ENCODE data around the gene TMPRSS6. TPM values are rescaled to one million over a fixed set of nuclear protein-coding genes. Genes with fewer than 3 reads are reported as not detected.

Gene TMPRSS6
- total RNA-seq, 6 experiments from 2014 or later = not detected

GRCh38 chr22:37154925-37155712 is 45.6 kb upstream of the TMPRSS6 start:
- no peak overlapping the region for H3K4me3 Mint-ChIP-seq
- H3K27ac Mint-ChIP-seq = no peak overlapping the region
- H3K27me3 Mint-ChIP-seq (ENCODE audit: insufficient read depth) = peaks cover 22% of the 10 kb centered on the region
- no peak for DNase-seq
- peaks cover 11% of the 10 kb centered on the region for H3K36me3 Mint-ChIP-seq (ENCODE audit: low read depth)
- no peak for TF ChIP-seq CTCF (IDR thresholded peaks at IDR 0.05)
- peaks cover 21% of the 10 kb centered on the region for H3K4me1 Mint-ChIP-seq (ENCODE audit: low read depth)
- H3K9me3 Mint-ChIP-seq = peaks cover 21% of the 10 kb centered on the region

GRCh38 chr22:37153901-37154300 is 44.4 kb upstream of the TMPRSS6 start:
- Mint-ChIP-seq H3K4me1 (ENCODE audit: low read depth) (peaks cover 21% of the 10 kb centered on the region), H3K36me3 (ENCODE audit: low read depth) (peaks cover 11% of the 10 kb centered on the region), H3K9me3 (peaks cover 21% of the 10 kb centered on the region), H3K27ac (no peak overlapping the region), H3K27me3 (ENCODE audit: insufficient read depth) (peaks cover 16% of the 10 kb centered on the region), H3K4me3 (no peak overlapping the region)
- no peak for TF ChIP-seq CTCF (IDR thresholded peaks at IDR 0.05)
- DNase-seq = no peak

GRCh38 chr22:37151401-37151800 is 41.9 kb upstream of the TMPRSS6 start:
- Mint-ChIP-seq H3K27me3 (ENCODE audit: insufficient read depth) (peaks cover 26% of the 10 kb centered on the region), H3K27ac (no peak overlapping the region), H3K4me1 (ENCODE audit: low read depth) (0 out of 2 replicates have a peak, but pooled peaks cover 10% of the 10 kb centered on the region), H3K9me3 (peaks cover 21% of the 10 kb centered on the region), H3K36me3 (ENCODE audit: low read depth) (peaks cover 11% of the 10 kb centered on the region), H3K4me3 (no peak overlapping the region)
- DNase-seq = no peak
- no peak for TF ChIP-seq CTCF (IDR thresholded peaks at IDR 0.05)

GRCh38 chr22:37150701-37151100 is 41.2 kb upstream of the TMPRSS6 start:
- no peak overlapping the region for H3K4me3 Mint-ChIP-seq
- H3K4me1 Mint-ChIP-seq (ENCODE audit: low read depth) = 0 out of 2 replicates have a peak, but pooled peaks cover 5% of the 10 kb centered on the region
- no peak for DNase-seq
- no peak for TF ChIP-seq CTCF (IDR thresholded peaks at IDR 0.05)
- H3K27ac Mint-ChIP-seq = no peak overlapping the region
- peaks cover 33% of the 10 kb centered on the region for H3K27me3 Mint-ChIP-seq (ENCODE audit: insufficient read depth)
- peaks cover 6% of the 10 kb centered on the region for H3K36me3 Mint-ChIP-seq (ENCODE audit: low read depth)
- peaks cover 15% of the 10 kb centered on the region for H3K9me3 Mint-ChIP-seq

GRCh38 chr22:37148742-37149665 is 39.5 kb upstream of the TMPRSS6 start:
- peaks cover 39% of the 10 kb centered on the region for H3K27me3 Mint-ChIP-seq (ENCODE audit: insufficient read depth)
- H3K9me3 Mint-ChIP-seq = peaks cover 6% of the 10 kb centered on the region
- no peak for DNase-seq
- no peaks in the 10 kb centered on the region for H3K4me1 Mint-ChIP-seq (ENCODE audit: low read depth)
- H3K36me3 Mint-ChIP-seq (ENCODE audit: low read depth) = no peaks in the 10 kb centered on the region
- no peak for TF ChIP-seq CTCF (IDR thresholded peaks at IDR 0.05)
- no peak overlapping the region for H3K27ac Mint-ChIP-seq
- no peak overlapping the region for H3K4me3 Mint-ChIP-seq

All from HFFc6 (cell line).